ENCODE data around the gene SLC39A13. TPM values are rescaled to one million over a fixed set of nuclear protein-coding genes. Genes with fewer than 3 reads are reported as not detected.
A peak's percentile ranks its signal among the peaks of the same experiment; 100 is the strongest.

SLC39A13 gene
- total RNA-seq (2014; rRNA removed) = 29.4 and 32.5 TPM in 2 replicates
- Bru-seq, nascent RNA = percentile 70 among the genes with signal in this experiment
- percentile 75 among the genes with signal in this experiment for BruChase-seq, experiment 1, labeled RNA remaining after a 6-hour chase
- BruChase-seq, experiment 2, labeled RNA remaining after a 2-hour chase = percentile 77 among the genes with signal in this experiment
- long read RNA-seq, partial matches to known transcripts = 44 of 207 reads
- long read RNA-seq, other reads (novel, unspliced or antisense) = 161 of 207 reads

DNA sequence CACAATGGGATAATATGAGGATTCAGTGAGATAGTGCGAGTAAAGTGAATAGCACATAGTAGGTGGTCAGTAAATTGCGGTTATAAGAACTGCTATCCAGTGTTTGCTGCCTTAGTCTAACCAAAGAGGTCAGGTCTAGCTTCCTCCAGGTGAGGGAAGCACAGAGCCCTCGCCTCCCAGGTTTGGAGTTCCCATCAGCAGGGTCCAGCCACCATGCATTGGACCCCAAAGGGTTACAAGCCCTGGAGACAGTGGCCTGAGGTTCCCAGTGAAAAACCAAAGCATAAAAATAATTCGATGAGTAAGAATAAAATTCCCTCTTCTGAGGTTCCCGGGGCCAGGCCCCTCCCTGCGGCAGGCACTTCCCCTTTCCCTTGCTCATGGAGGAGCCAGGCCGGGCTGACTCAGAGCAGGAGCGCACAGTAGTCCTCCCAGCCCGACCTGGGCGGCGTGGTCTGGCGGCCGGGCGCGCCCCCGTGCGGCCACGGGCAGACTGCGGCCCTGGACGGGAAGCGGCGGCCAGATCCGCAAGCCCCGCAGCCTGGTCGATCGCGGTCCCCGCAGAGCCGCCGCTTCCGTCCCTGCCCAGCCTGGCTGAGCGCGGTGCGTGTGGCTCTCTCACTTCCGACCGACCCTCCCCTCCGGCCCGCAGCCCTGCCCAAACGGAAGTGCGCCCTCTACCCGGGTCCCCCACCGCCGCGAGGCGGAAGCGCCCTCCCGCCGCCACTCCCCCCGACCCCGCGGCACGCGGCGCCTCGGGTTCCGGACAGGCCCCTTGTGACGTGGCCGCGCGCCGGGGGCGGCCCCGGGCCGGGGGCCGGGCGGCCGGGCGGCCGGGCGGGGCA, at the start of gene SLC39A13:
SLC39A13 (plus strand) TSS at position 845 of the 845 bp plus-strand sequence. CDS start 1,505 bp downstream, outside the sequence.
- no peaks in the 10 kb centered on the region for H3K9me3 ChIP-seq (ENCODE audit: low read length)
- ChIA-PET CTCF (interaction anchor here (0.6 to 0.7 kb wide), 2 partner anchors 34 to 35 kb away, joined by 4 to 5 read pairs; no protein-coding TSS in a partner anchor), POLR2A (ENCODE audit: unreplicated experiment) (no interaction called here)
- no peaks in the 10 kb centered on the region for H3K9me2 ChIP-seq (replicated peaks; ENCODE audit: low read length)
- peaks cover 24% of the 10 kb centered on the region for H3K4me1 ChIP-seq (ENCODE audit: insufficient read depth, low read length)
- H4K20me1 ChIP-seq (ENCODE audit: low read length) = no peaks in the 10 kb centered on the region
- DNase-seq (peak; percentile 90), ATAC-seq (peak; percentile 79)
- H2AFZ ChIP-seq (ENCODE audit: low read length) = peak within 1 kb of the TSS; percentile 90
- peaks cover 26% of the 10 kb centered on the region for H3K79me2 ChIP-seq (ENCODE audit: low read length)
- H3F3A ChIP-seq (ENCODE audit: low read length, unreplicated experiment) = no peaks in the 10 kb centered on the region
- peak within 1 kb of the TSS; percentile 85 for H3K27ac ChIP-seq (ENCODE audit: low read length)
- peak; percentile 74 for TF ChIP-seq CTCF (conservative IDR thresholded peaks at IDR 0.05; ENCODE audit: low read depth, low read length)
- TF ChIP-seq EZH2 (IDR thresholded peaks at IDR 0.05; ENCODE audit: low read length, unreplicated experiment) = no peak
- peak within 1 kb of the TSS; percentile 88 for H3K4me3 ChIP-seq (ENCODE audit: low read length)
- H3K36me3 ChIP-seq (ENCODE audit: low read depth, low read length) = no peaks in the 10 kb centered on the region; the same call in 1 of the 2 replicates
- H3K27me3 ChIP-seq (ENCODE audit: low read length) = no peaks in the 10 kb centered on the region
- H3K4me2 ChIP-seq (ENCODE audit: low read length) = peak within 1 kb of the TSS; percentile 98
- BruUV-seq (replicated peaks) = TSS peak; percentile 85
- H3K9ac ChIP-seq (ENCODE audit: low read length) = peak within 1 kb of the TSS; percentile 83
- intact Hi-C loops (cut with micrococcal nuclease) = loop anchor here (1.0 to 2.0 kb wide), 2 partner anchors 34 to 47 kb away; no protein-coding TSS in a partner anchor

- Histone ChIP-seq H2AFZ (ENCODE audit: low read length) (no peak overlapping the region), H3K36me3 (ENCODE audit: low read depth, low read length) (no peaks in the 10 kb centered on the region), H3K9me2 (replicated peaks; ENCODE audit: low read length) (no peaks in the 10 kb centered on the region), H3K9me3 (ENCODE audit: low read length) (no peaks in the 10 kb centered on the region), H3K9ac (ENCODE audit: low read length) (no peak overlapping the region), H3K4me1 (ENCODE audit: insufficient read depth, low read length) (no peaks in the 10 kb centered on the region), H3K27ac (ENCODE audit: low read length) (no peak overlapping the region), H3K27me3 (ENCODE audit: low read length) (no peaks in the 10 kb centered on the region), H3F3A (ENCODE audit: low read length, unreplicated experiment) (no peaks in the 10 kb centered on the region), H3K4me2 (ENCODE audit: low read length) (no peak overlapping the region), H3K4me3 (ENCODE audit: low read length) (no peak overlapping the region), H4K20me1 (ENCODE audit: low read length) (no peaks in the 10 kb centered on the region), H3K79me2 (ENCODE audit: low read length) (no peaks in the 10 kb centered on the region)
- no TSS peak for BruUV-seq (replicated peaks)
- intact Hi-C loops (cut with micrococcal nuclease) = no loop called here
- ChIA-PET POLR2A (ENCODE audit: unreplicated experiment) (no interaction called here), CTCF (no interaction called here)
- no peak for TF ChIP-seq EZH2phosphoT487 (IDR thresholded peaks at IDR 0.05; ENCODE audit: borderline replicate concordance, low read length)
- TF ChIP-seq EZH2 (IDR thresholded peaks at IDR 0.05; ENCODE audit: low read length, unreplicated experiment) = no peak
- no peak for TF ChIP-seq CTCF (conservative IDR thresholded peaks at IDR 0.05; ENCODE audit: low read depth, low read length)
- ATAC-seq (no peak), DNase-seq (no peak)
Measured at GRCh38 chr11:47358731-47359051, 49.7 kb upstream of the SLC39A13 start.
